22Rv1 (cell line): ENCODE data around the gene JADE1.

ENCODE experiments used
- H3K27ac ChIP-seq: fragments of 450-650 bp; 2 replicates; pipeline ENCODE4 v1.5.1; 2017
- CTCF ChIP-seq: fragments of 450-650 bp; IDR thresholded peaks from 2 replicates; pipeline ENCODE4 v1.5.1; 2017; ENCODE audit warnings: mild to moderate bottlenecking
- ZFX ChIP-seq: fragments of 450-650 bp; IDR thresholded peaks from 2 replicates; pipeline ENCODE4 v1.6.1; 2017; ENCODE audit warnings: antibody characterized with exemption, borderline replicate concordance

The JADE1 gene

GRCh38 chr4:128809477-128810330 lies at the start of gene JADE1:
Gene JADE1 (plus strand): TSS chr4:128809700. CDS start chr4:128831759, 22,059 bp downstream.
- peak within 1 kb of the TSS; percentile 97 for H3K27ac ChIP-seq
- TF ChIP-seq CTCF (peak; percentile 76), ZFX (no peak)

GRCh38 chr4:128766781-128767180 lies 42.7 kb upstream of the JADE1 start:
- no peak overlapping the region for H3K27ac ChIP-seq
- TF ChIP-seq CTCF, result no peak
- no peak for TF ChIP-seq ZFX

GRCh38 chr4:128768373-128768996 lies 41.0 kb upstream of the JADE1 start:
- TF ChIP-seq ZFX (no peak), CTCF (no peak)
- no peak overlapping the region for H3K27ac ChIP-seq

GRCh38 chr4:128769011-128769410 lies 40.5 kb upstream of the JADE1 start:
- TF ChIP-seq CTCF (no peak), ZFX (no peak)
- H3K27ac ChIP-seq, result no peak overlapping the region

GRCh38 chr4:128770807-128771206 lies 38.7 kb upstream of the JADE1 start:
- no peak overlapping the region for H3K27ac ChIP-seq
- no peak for TF ChIP-seq CTCF
- no peak for TF ChIP-seq ZFX

- H3K27ac ChIP-seq, result no peak overlapping the region
- TF ChIP-seq CTCF (no peak), ZFX (no peak)
These were observed 34.0 kb upstream of the JADE1 start for GRCh38 chr4:128775477-128775876.

- TF ChIP-seq ZFX (no peak), CTCF (no peak)
- no peak overlapping the region for H3K27ac ChIP-seq
These were observed 33.6 kb upstream of the JADE1 start for GRCh38 chr4:128775916-128776315.
